ENCODE results near the gene PSMB2.

PSMB2 gene

DNA sequence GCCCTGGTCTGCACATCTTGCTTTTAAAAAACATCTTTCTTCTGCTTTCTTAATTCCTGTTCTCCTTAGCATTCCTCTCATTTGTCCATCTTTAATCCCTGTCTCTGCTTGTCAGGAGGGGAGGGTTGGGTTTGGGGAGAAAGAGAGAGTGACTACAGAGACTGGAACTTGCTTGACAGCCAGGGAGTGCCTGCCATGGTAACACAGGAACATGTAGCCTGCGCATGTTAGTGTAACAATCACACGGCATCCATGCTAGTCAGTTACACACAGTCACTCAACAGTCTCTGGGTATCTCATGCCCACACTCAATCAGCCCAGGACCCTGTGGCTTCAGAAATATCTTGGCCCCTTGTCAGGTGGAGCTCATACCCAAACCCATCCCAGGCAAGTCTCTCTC is 69.0 kb downstream of the PSMB2 start:
- DNase-seq (ENCODE audit: low read depth in 3 of 3), result no peak

DNA sequence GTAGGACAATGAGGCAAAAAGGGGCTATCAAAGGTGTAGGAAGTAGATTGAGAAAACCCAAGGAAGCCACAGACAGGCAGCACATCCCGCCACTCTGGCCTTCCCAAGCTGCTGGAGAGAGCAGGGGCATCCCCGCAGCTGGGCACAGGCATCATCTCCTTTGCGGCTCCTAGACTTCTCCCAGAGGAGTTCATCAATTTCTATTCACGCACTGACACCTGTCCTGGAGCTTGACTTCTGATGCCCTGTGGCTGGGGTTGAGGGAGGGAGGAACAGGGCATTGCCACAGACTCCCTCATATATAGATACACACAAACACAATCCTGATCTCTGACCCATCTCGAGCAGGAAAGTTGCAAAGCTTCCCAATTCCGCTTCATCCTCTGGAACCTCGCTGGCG is 70.1 kb downstream of the PSMB2 start:
- no peak for DNase-seq (ENCODE audit: low read depth in 3 of 3)

- DNase-seq (ENCODE audit: low read depth in 3 of 3), result no peak
Measured at GRCh38 chr1:35570589-35571137, 70.7 kb downstream of the PSMB2 start.

GRCh38 chr1:35569936-35570335 is 71.4 kb downstream of the PSMB2 start:
- DNase-seq (ENCODE audit: low read depth in 3 of 3), result no peak

DNA sequence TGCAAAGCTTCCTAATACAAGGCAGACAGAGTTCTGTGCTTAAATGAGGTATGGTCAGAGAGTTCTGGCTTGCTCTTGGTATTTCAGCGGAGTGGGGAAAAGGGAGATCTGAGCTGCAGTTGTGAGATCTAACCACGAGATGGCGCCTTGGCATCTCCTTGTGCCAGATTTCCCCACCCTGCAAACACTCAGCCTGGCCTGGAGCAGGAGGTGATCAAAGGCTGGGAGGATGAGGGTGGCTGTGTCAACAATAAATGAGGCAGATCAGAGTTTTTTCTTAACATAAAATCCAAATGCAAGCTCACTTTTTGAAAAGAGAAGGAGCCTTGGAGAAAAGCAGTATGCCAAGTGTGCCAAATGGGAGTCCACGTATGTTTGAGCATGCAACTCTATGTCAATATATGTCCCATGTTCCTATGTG is 72.3 kb downstream of the PSMB2 start:
- DNase-seq (ENCODE audit: low read depth in 3 of 3), result peak in 1 of 3 donors; percentile 45

DNA sequence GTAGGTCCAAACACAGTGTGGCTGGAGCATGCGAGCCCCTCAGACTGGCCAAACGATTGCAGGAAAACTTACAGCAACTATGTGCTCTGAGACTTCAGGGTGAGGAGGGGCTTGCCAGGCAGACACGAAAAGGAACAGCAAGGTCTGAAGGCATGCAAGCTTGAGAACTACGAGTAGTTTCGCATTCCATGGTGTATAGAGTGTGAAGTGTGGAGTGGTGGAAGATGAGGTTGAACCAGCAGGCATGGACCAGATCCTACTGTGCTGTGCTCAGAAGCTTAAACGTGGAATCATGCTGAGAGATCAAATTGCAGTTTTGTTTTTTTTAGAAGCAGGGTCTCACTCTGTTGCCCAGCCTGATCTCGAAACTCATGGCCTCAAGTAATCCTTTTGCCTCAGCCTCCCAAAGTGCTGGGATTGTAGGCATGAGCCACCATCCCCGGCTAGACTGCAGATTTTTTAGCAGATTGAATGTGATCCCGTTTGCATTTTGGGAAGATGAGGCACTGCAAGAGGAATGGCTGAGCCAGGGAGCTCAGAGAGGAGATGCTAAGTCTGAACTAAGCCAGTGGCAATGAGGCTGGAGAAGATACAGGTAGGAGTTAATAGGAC is 73.3 kb downstream of the PSMB2 start:
- DNase-seq (ENCODE audit: low read depth in 3 of 3), result no peak

DNA sequence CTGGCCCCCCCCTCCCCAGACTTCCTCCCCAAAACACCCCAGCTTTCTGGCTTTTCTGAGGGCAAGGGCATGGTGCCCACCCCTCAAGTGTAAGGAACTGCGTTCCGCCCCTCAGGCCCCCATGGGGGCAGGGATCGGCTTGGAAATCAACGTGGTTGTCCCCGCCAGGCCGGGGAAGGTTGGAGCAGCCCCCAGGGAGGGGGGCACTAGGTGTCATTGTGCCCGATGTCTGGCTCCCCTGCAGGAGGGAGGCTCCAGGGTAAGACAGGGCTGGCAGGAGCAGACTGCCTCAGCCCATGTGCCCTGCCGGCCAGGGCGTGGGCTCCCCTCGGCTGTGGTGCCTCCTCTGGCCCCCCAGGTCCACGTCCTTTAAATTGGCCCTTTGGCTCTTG is 75.6 kb downstream of the PSMB2 start:
- DNase-seq (ENCODE audit: low read depth in 3 of 3), result no peak

GRCh38 chr1:35564884-35565741 is 76.2 kb downstream of the PSMB2 start:
- no peak for DNase-seq (ENCODE audit: low read depth in 3 of 3)

GRCh38 chr1:35564037-35564883 is 77.1 kb downstream of the PSMB2 start:
- peak; percentile 64 to 76 (median 73) for DNase-seq (ENCODE audit: low read depth in 3 of 3)

- DNase-seq (ENCODE audit: low read depth in 3 of 3), result no peak
Measured at GRCh38 chr1:35563166-35563565, 78.2 kb downstream of the PSMB2 start.

- DNase-seq (ENCODE audit: low read depth in 3 of 3), result no peak
Measured at GRCh38 chr1:35561972-35562680, 79.2 kb downstream of the PSMB2 start.

DNA sequence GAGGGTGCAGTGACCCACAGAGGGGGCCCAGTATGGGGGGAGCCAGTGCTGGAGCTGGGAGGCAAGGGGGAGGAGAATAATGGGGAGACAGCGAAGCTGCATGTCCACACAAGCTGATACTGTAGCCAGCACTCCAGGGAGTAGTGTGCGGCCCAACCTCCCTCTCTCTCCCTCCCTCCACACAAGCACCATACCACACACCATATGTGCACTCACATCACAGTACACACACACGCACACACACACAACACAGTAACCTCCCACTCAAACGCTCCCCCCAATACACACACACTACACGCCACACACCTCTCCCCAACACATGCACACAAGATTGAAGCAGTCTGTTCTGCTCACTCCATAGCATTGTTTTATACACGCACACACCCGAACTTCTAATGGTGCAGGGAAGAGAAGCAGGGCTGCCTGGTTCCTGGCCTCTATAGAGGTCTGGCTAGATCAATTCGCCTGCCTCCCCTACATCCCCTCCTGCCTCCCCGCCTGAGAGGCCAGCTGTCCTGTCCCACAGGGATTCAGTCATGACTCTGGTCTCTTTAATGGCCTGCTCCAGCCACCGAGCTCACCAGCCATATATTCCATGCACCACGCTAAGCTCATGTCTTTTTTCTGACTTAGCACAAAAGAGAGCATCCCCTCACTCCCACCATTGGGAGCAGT is 79.9 kb downstream of the PSMB2 start:
- DNase-seq (ENCODE audit: low read depth in 3 of 3), result no peak

DNA sequence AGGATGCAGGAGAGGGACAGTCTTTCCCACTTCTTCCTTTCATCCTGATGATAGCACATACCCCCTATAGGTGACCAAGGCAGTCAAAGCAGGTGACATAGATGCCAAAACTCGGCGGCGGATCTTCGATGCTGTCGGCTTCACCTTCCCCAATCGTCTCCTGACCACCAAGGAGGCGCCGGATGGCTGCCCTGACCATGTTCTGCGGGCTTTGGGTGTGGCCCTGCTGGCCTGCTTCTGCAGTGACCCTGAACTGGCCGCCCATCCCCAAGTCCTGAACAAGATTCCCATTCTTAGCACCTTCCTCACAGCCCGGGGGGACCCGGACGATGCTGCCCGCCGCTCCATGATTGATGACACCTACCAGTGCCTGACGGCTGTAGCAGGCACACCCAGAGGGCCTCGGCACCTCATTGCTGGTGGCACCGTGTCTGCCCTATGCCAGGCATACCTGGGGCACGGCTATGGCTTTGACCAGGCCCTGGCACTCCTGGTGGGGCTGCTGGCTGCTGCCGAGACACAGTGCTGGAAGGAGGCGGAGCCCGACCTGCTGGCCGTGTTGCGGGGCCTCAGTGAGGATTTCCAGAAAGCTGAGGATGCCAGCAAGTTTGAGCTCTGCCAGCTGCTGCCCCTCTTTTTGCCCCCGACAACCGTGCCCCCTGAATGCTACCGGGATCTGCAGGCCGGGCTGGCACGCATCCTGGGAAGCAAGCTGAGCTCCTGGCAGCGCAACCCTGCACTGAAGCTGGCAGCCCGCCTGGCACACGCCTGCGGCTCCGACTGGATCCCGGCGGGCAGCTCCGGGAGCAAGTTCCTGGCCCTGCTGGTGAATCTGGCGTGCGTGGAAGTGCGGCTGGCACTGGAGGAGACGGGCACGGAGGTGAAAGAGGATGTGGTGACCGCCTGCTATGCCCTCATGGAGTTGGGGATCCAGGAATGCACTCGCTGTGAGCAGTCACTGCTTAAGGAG is 80.8 kb downstream of the PSMB2 start:
- no peak for DNase-seq (ENCODE audit: low read depth in 3 of 3)

DNA sequence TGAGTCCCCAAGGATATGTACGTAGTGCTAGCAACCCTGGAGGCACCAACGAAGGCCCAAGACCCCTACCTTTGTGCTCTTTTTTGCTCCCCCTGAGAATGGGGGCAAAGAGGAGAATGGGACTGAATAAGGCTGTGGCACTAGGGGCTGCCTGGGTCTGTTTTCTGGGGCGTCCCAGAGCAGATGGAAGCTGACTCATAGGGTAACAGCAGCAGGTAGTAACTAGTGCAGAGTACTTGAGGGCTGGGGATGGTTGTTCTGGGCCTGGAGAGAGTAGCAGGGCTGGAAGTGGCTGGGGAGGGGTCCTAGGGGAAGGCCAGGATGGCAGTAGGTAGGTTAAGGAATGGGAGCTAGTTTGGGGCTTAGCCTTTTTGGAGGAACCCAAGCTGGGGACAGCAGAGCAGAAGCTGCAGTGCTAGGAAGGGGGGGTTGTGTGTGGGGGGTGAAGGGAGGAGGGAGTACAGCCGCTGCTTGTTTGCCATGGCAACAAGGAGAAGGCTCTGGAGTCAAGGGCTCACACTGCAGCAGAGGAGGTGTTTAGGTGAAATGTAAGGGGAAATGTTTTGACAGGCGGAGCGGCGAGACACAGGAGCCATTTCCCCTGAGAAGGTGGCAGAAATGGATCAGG is 81.9 kb downstream of the PSMB2 start:
- no peak for DNase-seq (ENCODE audit: low read depth in 3 of 3)

DNA sequence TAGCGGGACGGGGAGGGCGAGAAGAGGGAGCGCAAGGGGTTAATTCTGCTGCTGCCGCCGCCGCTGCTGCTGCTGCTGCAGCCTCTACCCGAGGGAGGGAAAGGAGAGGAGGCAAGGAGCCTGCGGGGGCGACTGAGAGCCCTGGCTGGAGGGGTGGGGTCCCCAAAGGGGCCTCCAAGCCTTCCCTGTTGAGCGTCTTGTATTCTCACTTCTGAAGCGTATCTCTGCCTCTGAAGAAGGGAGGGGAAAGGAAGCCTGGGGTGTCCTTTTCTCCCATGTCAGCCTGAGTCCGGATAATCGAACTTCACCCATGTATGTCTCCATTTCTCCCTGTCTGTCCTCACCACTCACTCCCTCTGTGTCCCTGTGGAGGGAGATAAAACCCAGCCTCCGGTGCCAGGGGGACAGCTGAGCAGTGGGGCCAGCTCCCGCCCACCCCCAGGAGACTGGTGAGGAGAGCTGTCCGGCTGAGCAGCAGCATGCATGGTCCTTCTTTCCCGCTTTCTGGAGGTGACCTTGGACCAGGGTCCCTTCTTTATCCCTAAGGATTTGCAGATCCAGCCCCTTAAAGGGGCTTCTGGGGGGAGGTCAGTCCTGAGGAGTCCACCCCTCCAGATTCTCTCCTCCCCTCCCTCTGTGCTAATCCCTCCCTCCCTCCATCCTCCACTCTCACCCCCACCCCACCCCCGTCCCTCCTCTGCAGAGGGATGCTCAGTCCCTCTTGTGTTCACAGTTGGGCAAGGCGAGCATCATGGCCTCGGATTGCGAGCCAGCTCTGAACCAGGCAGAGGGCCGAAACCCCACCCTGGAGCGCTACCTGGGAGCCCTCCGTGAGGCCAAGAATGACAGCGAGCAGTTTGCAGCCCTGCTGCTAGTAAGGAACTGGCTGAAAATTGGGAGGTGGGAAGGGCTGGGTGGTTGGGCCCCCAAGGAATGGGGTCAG is 82.7 kb downstream of the PSMB2 start:
- no peak for DNase-seq (ENCODE audit: low read depth in 3 of 3)

DNA sequence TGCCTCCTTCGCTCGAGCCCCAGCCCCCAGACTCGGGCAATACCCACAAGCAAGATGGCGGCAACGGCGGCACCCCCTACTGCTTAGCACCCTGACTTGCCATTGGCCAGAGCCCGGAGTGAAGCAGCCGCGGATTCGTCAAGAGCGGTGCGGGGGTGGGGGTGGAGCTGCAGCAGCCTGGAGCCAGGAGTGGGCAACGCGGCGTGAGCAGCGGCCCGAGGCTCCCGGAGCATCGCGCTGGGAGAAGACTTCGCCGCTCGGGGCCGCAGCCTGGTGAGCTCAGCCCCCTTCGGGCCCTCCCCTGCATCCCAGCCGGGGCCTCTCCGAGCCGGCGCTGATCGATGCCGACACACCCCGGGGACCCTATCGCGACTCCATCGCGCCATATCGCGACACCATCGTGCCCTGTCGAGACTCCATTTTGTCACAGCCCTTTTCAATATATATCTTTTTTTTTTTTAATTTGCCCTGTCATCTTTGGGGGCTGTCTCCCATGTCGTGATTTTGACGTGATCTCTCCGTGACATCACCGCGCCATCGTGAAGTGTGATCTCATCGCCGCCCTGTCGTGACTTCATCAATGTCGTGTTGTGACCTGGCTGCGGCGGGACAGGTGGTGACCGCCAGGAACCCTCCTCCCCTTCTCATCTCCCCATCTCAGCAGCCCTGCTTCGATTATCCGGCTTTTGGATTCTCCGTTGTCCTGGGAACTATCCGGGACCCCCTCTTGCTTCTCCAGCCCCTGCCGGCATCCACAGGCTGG is 83.5 kb downstream of the PSMB2 start, which contains the start of gene NCDN:
Gene NCDN (plus strand): TSS at position 189 of the 763 bp plus-strand sequence. CDS start 392 bp downstream, at position 581.
- DNase-seq (ENCODE audit: low read depth in 3 of 3), result peak; percentile 92 to 98 (median 96)

DNA sequence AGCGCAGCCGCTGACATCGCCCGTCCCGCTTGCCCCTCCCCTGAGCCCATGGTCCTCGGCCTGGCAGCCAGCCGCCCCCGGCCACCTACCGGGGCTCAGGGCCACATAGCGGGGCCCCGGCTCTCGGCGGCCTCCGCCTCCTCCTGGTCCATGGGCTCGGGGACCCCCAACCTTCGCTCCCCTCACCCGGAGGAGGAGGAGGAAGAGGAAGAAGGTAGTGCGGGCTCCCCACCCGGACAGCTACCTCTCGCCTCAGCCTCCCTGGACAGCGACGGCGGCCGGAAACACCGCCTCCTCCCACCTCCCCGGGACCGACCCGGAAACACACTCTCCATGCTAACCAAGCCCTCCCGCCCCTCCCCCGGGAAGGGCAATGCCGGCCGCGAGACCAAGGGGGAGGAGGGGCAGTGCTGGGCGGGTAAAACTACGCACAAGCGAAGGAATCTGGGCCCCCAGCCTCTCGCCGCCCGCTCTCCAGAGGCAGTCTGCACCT is 84.2 kb downstream of the PSMB2 start, which contains the start of gene KIAA0319L:
Gene KIAA0319L (minus strand): TSS at position 286 of the 493 bp plus-strand sequence. CDS start 2,912 bp downstream, outside the sequence.
- peak in 2 of 3 donors; percentile 45 to 46 for DNase-seq (ENCODE audit: low read depth in 3 of 3)

Measured in stimulated activated CD4-positive, alpha-beta T cell treated with anti-CD3 and anti-CD28 coated beads, TNF-alpha, amount 100 ng/mL, for 48 hours (primary cell).